ENCODE data around the gene HSBP1.
A peak's percentile ranks its signal among the peaks of the same experiment; 100 is the strongest.

HSBP1 gene

DNA sequence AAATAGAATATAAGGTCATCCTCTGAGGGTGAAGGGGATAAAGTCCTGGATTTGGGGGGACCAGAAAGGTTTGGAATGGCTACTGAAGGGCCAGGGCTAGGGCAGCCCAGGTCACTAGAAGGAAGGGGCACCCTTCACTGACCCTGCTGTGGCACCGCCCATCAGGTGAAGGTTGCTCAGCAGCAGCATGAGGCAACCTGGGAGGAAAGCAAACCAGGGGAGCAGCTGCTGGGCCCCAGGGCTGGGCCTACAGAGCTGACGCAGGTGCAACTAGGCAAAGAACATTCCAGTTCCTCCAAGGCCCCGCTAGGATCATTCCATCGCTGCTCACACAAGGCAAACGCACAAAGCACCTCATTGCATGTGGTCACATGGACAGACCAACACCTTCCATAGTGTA, 3.4 kb upstream of the HSBP1 start:
- no peak for DNase-seq

DNA sequence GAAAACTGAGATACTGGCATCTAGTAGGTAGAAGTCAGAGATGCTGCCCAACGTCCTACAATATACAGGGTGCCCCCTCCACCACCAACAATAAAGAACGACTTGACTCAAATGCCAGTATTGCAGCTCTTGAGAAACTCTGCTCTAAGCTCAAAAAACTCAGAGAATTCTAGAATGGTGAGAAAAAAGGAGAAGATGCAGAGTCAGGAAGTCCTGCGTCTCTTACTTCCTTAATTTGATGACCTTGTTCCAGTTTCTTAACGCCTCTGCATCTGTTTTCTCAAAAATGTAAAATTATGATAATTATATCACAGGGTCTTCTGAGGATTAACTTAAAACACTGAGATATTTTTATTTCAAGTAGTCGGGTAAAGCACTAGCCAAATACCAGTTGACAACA, 1.7 kb upstream of the HSBP1 start:
- no peak for DNase-seq

DNA sequence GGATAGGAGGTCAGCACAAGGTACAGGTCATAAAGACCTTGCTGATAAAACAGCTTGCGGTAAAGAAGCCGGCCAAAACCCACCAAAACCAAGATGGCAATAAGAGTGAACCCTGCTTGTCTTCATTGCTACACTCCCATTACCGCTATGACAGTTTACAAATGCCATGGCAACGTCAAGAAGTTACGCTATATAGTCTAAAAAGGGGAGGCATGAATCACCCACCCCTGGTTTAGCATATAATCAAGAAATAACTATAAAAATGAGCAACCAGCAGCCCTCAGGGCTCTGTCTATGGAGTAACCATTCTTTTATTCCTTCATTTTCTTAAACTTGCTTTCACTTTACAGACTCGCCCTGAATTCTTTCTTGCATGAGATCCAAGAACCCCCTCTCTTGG, 1.0 kb upstream of the HSBP1 start:
- no peak for DNase-seq

DNA sequence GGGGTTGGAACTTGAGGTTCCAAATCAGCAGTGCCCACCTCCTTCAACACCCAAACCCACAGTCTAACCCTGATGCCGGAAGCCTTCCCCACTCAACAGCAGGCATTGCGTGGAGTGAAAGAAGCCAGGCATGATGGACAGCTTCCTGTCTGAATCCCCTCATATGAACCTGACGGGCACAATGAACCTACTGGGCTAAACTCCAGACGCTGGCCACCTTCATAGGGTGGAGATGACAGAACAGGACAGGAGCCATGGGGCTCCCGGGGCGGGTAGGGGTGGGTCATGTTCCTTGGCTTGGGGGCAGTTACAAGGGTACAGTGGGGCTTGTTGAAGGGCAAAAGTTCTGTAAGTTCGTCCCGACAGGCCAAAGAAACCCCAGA, 460 bp upstream of the HSBP1 start:
- DNase-seq, result no peak

DNA sequence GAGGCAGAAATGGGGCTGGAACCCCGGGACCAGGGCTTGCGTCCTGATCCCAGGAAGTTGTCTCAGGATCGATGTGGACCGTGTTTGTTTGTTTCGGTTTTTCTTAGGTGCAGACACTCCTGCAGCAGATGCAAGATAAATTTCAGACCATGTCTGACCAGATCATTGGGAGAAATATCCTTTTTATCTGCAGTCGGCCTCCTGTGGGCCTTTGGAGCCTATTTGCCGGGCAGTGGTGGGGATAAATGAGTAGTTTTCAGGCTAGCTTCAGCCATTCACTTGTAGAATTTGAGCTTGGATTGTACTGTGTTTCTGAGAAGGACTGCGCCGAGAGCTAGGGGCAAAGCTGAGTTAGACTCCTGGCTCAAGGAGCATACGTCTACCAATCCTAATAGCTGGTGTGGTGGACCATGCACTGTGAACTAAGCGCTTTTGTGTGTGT, 816 bp downstream of the HSBP1 start:
- DNase-seq, result no peak

DNA sequence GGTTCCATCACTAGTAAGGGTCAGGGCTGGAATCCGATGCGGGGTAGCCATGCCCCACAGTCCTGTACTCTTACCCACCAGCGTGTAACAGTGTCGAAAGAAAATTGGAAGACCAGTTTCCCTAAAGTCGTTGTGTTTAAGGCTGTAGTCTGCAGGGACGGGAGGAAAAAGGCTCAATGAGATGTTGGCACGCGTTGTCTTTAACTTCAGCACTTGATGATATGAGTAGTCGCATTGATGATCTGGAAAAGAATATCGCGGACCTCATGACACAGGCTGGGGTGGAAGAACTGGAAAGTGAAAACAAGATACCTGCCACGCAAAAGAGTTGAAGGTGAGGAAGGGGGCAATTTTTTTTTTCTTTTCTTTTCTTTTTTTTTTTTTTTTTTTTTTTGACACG, 1.3 kb downstream of the HSBP1 start:
- DNase-seq, result no peak

DNA sequence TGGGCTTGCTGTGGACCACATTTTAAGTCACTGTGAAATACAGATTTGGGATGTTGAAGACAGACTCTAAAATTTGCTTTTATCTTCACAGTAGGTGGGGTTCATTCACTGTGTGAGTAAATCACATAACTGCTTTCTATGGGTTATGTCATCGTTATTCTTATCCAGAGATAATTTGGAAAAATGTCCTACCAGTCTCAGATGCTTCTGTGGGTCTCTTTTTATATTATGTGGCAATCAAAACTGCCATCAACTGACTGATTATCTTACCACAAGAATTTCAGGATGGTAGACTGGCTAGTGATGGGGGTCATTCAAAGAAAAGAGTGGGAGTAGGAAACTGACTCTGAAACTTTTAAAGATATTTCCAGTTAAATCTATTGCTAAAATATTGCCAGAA, 3.1 kb downstream of the HSBP1 start:
- DNase-seq, result no peak

DNA sequence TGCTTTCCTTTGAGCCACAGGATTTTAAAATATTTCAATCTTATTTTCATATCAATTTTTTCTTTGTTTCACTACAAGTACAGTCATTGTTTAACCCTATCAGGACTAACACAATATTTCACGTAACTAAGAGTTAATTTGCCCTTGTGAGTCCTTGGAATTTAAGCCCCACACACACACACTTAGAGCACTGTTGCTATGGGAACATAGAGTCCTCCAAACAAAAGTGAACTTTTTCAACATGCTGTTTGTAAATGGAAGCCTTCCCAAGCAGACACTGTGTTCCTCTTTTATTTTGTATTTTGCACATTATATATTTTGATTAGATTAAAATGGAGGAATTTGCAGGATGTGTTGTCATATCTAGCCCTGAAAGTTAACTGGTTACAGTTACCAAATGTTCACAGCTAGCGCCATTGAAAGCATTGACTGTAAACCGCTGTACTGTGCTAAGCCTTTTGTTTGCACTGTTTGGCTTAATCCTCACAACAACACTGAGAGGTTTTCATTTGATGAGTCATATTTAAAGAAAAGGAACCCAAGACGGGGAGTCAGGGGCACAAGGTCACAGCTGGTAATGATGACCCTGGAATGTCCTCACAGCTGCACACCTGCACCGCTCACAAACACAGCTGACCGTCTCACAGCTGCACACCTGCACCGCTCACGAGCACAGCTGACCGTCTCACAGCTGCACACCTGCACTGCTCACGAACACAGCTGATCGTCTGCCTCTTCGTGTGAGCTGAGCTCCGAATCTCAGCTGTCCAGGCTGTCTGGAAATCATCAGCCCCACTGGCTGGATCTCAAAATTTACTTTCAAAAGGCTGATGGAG, 6.3 kb downstream of the HSBP1 start:
- DNase-seq, result no peak

DNA sequence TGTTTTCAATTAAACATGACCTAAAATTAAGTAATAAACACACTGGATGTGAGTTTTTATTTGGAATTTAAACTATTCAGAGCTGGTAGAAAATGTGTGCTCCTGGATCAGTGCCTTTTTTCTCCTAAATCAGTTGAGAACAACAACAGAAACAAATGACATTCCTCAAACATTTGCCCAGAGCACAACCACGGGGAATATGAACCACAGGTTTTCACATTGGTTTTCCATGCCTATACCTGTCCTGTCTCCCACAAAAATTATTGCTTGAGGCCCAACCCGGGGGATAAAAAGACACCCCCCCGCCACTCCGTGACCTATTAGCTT, 6.8 kb downstream of the HSBP1 start:
- no peak for DNase-seq

DNA sequence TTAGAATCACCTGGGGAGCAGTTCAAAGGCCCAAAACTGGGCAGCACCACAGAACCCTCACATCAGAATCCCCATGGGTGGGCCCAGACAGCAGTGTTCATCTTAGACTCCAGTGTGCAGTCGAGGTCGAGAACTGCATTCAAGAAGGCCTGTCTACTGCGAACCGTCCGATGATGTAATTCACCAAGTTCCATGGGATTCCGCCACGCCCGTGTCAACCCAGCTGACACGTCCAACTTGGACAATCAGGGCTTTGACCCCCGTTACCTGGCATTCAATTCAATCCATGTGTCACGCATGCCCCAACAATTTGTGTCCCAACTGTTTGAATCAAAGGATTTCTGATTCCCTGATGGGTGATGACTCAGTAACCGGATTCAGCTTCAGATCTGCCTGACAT, 9.2 kb downstream of the HSBP1 start:
- no peak for DNase-seq

DNA sequence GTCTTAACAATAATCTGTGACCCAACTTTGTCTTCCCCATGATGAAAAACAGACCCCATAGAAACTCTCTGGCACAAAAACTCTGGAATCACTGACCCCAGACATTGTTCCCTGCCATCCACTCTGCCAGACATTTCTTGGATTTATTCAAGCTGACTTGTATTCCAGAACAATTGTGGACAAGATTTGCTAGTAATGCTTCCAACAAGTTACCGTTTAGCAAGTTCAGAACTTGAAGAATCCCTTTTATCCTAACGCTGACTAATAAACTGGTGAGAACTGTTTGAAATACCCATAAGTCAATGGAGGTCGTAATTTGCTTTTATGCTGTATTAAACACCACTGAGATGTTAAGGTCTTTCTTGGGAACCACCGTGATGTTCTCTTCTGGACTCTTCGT, 10.5 kb downstream of the HSBP1 start:
- no peak for DNase-seq

DNA sequence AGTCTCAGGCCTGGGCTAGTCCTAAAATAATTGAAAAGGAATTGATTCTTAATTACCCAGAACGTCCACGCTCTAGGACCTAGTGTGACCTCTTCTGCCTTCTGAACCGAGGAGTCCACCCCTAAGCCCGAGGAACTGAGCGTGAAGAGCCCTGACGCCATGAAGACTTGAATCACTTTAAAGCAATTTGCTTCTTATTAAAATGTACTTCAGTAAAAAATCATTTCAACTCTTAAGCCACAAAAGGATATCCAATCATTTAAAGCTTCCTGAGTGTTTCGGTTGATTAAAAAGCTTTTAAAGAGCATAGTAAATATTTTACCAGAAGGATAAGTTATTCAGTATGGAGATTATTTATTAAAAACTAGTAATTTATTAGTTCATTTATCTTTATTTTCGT, 11.6 kb downstream of the HSBP1 start:
- no peak for DNase-seq

DNA sequence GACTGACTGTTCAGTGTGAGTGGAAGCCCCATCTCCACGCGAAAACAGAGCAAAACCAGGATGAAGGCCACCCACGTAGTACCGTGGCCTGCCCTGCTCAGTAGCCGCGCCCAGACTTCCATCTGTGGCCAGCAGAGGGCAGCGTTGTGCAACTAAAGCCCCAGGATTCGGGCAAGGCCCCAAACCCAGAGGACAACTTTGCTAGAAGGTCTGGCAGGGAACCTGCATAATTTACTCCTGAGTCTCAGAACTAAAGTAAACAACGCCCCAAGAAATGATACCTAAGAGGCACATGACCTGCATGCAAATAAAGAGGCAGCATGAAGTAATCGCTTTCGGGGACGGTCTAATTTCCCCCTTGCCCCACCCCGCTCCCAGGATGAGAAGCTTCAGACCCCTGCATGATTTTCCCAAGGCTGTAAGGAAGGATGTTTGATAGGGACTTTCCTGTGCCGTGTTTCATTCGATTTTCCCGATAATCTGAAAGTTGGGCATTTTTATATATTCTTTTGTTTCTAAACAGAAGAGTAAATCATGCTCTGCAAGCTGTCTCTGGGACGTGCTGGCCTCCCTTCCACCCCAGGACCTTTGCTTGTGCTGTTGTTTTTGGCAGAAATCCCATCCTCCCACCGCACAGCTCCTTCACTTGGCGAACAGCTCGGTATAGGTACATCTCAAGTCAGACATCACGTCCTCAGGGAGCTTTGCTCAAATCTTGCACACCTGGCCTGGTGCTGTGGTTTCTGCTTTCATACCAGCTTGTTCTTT, 18.6 kb downstream of the HSBP1 start:
- peak; percentile 80 for DNase-seq

DNA sequence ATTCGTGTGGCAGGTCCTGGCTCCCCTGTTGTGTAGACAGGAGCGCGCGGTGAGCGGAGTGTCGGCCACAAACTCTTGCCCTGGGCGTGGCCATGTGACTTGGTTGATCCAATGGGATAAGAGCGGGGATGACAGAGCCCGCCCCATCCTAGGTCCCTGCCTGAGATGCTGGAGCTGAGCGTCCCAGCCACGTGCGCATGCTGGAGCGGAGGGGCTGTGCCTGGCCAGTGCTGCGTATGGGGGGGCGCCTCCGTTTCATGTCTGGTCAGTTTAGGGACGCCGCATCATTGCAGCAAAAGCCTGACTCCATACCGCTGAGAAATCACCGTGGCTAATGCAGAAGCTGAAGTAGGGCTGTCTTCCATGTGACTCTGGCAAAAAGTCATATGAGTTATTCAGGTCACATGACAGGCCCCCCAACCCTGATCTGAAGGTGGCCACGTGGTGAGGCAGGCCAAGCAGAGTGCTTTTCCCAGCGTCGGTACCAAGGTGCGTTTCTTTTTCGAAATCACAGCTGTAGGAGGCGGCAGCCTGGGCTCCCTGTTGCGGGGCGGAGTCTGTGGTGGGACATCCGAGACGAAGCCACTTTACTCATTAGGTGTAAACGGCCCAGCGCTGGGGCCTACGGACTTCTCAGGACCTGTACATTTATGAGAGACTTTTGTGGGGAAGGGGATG, 22.5 kb downstream of the HSBP1 start:
- DNase-seq, result no peak

DNA sequence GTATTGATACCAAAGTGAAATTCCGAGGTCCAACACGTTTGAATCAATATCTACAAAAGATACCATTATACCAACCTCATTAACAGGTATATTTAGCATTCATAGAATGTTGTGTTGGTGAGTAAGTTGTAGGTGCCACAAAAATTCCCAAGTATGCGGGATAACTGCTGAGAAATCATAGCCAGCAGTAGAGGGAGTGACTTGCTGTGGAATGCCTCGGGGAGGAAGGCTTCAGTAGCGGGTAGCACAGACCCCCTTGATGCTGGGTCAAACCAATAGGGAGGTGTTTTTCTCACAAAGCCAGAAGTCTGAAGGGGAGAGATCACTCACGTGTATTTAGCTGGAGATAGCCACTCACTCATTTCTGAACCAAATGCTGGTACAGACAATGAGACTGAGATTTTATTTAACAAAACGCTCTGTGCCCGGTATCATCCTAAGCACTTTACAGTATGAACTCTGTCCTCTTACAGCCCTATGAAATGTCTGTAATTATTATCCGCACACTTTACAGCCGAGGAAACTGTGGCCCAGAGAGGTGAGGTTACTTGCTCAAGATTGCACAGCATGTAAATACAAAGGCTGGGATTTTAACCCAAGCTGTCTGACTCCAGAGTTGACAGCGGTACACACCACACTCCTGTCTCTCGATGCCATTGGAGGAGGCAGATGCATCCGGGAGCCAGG, 23.1 kb downstream of the HSBP1 start:
- no peak for DNase-seq

DNA sequence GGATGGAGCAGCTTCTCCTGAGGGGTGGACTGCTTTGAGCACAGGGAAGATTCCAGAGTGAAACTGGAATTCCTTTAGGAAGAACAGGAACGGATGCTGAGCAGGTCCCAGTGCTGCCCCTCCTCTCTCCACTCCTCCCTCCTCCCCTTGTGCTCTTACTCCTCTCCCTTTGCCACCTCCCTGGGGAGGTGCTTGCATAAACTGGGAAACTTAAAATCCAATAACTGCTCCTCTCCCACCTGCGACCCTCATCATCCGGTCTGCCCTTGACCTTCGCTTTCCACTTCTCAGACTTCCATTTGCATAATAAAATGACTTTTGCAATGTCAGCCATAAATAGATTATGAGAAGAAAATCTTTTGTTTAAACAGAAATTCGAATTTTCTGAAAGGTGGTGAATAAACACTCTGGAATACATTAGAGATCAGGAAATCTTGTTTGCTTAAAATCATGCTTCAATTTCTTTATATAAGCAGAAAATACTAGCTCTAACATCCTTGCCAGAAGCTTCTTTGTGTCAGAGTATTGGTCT, 23.7 kb downstream of the HSBP1 start:
- no peak for DNase-seq

DNA sequence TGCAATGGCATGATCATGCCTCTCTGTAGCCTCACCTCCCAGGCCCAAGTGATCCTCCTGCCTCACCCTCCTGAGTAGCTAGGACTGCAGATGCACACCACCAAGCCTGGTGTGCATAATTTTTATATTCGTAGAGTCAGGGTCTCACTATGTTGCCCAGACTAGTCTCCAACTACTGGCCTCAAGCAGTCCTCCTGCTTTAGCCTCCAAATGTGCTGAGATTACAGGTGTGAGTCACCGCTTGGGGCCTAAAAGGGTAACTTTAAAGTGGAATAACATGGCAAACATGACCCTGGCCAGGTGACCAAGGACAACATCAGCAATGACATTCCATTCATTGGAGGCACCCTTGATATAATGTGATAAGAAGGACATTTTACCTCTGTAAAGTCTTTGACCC, 26.1 kb downstream of the HSBP1 start:
- no peak for DNase-seq

DNA sequence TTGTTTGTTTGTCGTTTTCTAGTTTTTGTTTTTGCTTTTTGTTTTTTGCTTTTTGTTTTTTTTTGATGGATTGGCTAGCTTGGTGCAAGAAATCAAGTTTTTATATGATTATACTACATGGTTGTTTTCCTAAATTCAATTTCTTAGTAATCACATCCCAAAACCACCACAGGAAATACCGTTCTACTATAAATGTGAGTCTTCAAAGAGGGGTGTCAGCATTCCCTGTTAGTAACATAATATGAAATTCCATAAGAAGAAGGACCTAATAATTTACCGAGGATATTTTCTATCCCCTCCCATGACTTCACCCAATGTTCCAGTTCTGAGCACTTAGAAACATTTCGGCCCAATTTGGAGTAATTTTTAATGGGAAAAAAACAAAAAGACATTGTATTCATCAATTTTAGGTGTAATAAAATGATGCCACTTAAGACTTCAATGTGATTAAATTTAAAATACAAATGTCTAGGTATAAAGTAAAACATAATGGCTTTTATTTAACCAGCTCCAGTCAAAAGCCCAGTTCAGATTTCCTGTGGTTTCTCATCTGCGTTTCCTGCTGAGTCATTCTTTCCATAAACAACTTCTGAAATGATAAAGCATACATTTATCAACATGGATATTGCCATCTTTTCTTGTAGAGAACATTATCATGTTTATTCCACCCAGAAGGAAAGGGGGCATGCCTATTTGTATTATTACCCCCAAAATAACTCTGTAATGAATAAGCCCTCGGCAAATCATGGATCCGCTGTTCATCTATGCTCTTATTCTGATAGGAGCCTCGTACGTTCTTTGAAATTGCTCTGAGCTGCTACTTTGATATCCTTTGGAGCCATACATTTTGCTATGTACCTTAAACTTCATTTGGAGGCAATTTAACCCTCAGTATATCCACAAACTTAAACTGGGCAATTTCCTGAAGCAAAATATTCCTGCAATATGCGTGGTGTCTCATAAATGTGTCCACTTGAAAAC, 28.1 kb downstream of the HSBP1 start:
- no peak for DNase-seq

DNA sequence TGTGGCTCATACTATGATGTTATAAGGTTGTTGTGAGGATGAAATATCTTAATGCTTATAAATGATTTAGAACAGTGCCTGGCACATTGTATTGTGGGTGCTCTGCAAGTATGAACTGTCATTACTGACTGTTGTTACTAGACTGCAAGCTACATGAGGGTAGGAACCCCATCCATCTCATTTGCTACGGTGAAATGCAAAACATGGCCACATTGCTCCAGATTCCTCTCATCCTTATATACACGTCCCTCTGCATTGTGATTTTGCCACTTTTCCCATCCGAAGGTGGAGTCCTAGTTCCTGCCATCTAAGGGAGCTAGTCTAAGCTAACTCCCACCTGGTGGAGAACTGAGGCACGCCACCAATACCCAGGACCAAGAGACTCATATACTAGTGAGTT, 29.8 kb downstream of the HSBP1 start:
- DNase-seq, result no peak

DNA sequence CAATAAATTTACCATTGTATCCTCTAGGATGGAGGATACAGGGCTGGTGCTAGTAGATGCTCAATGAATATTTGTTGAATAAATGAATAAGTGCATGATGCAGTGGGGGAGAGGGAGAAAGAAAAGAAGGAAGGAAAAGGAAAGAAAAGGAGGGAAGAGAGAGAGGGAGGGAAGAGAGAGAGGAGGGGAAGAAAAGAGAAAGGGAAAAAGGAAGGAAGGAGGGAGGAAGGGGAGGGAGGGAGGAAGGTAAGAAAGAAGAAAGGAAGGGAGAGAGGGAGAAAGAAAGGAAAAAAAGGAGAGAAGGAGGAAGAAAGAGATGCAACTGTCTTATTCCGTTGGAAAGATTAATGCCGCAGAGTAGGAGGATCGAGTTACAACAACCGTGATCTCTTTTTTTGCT, 30.4 kb downstream of the HSBP1 start:
- no peak for DNase-seq

DNA sequence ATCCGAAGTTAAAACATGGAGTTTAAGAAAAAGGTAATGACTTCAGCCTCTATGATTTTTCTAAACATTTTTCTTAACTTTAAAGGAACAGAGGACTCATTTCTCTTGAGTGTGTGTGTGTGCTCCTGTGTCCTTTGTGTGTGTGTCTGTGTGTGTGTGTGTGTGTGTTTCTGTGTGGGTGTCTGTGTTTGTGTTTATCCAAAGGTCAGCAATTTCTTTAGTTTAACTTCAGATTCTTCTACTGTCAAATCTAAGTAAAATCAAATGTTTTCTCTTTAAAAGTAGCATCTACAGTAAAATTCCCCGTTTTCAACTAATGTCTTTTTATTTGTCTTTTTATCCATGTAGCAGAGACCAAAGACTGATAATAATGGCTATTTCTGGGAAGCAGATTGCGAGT, 31.8 kb downstream of the HSBP1 start:
- no peak for DNase-seq

DNA sequence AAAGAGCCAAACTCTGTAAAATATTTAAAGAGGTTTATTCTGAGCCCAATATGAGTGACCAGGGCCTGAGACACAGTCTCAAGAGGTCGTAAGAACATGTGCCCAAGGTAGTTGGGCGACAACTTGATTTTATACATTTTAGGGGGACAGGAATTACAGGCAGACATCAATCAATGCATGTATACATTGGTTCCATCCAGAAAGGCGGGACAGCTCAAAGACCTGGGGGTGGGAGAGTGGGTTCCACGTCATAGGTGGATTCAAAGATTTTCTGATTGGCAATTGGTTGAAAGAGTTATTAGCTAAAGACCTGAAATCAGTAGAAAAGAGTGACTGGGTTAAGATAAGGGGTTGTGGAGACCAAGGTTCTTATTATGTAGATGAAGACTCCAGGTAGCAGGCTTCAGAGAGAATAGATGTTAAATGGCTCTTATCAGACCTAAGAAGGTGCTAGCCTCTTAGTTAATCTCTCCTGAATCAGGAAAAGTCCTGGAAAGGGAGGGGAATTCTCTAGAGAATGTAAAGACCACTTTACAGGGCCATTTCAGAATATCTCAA, 32.4 kb downstream of the HSBP1 start:
- no peak for DNase-seq
